Pancreas (tissue), 10 donors: ENCODE results near the gene INHBE. TPM values are rescaled to one million over a fixed set of nuclear protein-coding genes. Genes with fewer than 3 reads are reported as not detected.
A peak's percentile ranks its signal among the peaks of the same experiment; 100 is the strongest.
"Not testable (repeated sequence)": the region's sequence is repeated elsewhere in the genome, so short reads cannot be mapped to it uniquely, and the experiment has no call there.

ENCODE experiments used
- ATAC-seq, 4 donors: fragments of 200-7000 bp; cut with Tn5 transposase; one replicate each; pipeline versions ENCODE4 v1.8.0 to v1.9.1; 2020; ENCODE audit warnings: mild to moderate bottlenecking in 4 of 4, moderate library complexity in 4 of 4
- DNase-seq, 6 donors: peaks; one replicate each; pipeline ENCODE4 v3.0.0-alpha.2; 2020
- FAIRE-seq: peaks from 2 replicates; lab custom pipeline; 2012; peaks lifted over from hg19 to GRCh38; lab: Jason Lieb, UNC
- H3K27ac ChIP-seq, 4 donors: fragments of 200-600 bp; sonication (generic); 1 replicate in 3 of 4; 2 replicates in 1 of 4; pipeline versions ENCODE4 v1.5.0 to v1.8.0; 2020
- H3K27me3 ChIP-seq, 4 donors: fragments of 200-600 bp; one replicate each; pipeline ENCODE4 v1.8.0; 2021
- H3K36me3 ChIP-seq, 3 donors: fragments of 200-600 bp; sonication (generic) in 1 of 3; one replicate each; pipeline versions ENCODE4 v1.5.0 to v1.8.0; 2020 to 2021
- H3K4me1 ChIP-seq, 3 donors: fragments of 200-600 bp; one replicate each; pipeline ENCODE4 v1.8.0; 2021
- H3K4me3 ChIP-seq, 4 donors: fragments of 200-600 bp; sonication (generic) in 2 of 4; one replicate each; pipeline versions ENCODE4 v1.5.0 to v1.8.0; 2020 to 2021
- H3K9me3 ChIP-seq, 4 donors: fragments of 200-600 bp; one replicate each; pipeline ENCODE4 v1.8.0; 2021
- CTCF ChIP-seq, 4 donors: fragments of 200-600 bp; sonication (generic) in 3 of 4; IDR thresholded peaks; one replicate each; pipeline versions ENCODE4 v1.5.0 to v1.8.0; 2021; ENCODE audit warnings: antibody characterized with exemption in 4 of 4
- WGBS, 2 donors: extraction: QIAGEN DNeasy Blood & Tissue Kit; methylation state at CpG; one replicate each; pipeline ENCODE4 v1.1.7; 2013; 5-methylcytosine and 5-hydroxymethylcytosine counted together
- intact Hi-C, 3 donors: fragments of 100-400 bp; cut with DNase I; formaldehyde crosslinking; loops; one replicate each; pipeline versions ENCODE4 v1.11.1 to v1.14.2; 2022
- polyA plus RNA-seq, 2 donors: library from polyadenylated mRNA; stranded (reverse); fragments of 200-250 nt; gene quantifications; one replicate each; pipeline ENCODE4 v1.2.3, GENCODE V29; 2013
- total RNA-seq, 6 donors: library from RNA; stranded (reverse); fragmentation: NEBNext Ultra II Directional in 4 of 6; extraction: Animal tissue kit (Norgen Biotek cat#: 25700) in 4 of 6; gene quantifications; one replicate each; pipeline versions ENCODE4 v1.2.1 to v1.2.4, GENCODE V29; 2021 to 2023
- donor health status: healthy with polysubstance abuse.
- donor health status: DM: no; HTN: no; CAD: no; lungs with moderate emphysema.
- donor health status: DM: no; HTN: no; CAD: no.
- donor health status: control.
- donor health status: control.
- donor health status: Bipolar disorder and iron deficiency.
- donor health status: DM: yes; HTN: yes; CAD: no.
- donor health status: DM: no; HTN: no; CAD: no.
- donor health status: DM: no; HTN: no; CAD: no.
- donor health status: DM: yes; HTN: yes; CAD: no.

INHBE gene
- total RNA-seq: 10 to 100 TPM in 1 of 6 donors, under 1 TPM in 1, not detected in 4; 0.24 to 17.8 TPM
- polyA plus RNA-seq: under 1 TPM in 1 of 2 donors, not detected in 1; 0.05 TPM

- intact Hi-C loops: loop anchor here (5.0 to 10.0 kb wide), 3 partner anchors 147 to 240 kb away; partner anchors contain the start of gene NXPH4 (in 1 of the 3)
- H3K27me3 ChIP-seq: no peaks in the 10 kb centered on the region
- TF ChIP-seq CTCF (IDR thresholded peaks at IDR 0.05): no peak
- no peaks in the 10 kb centered on the region for H3K9me3 ChIP-seq
- ATAC-seq (no peak), DNase-seq (peak in 2 of 6 donors; percentile 68 to 79), FAIRE-seq (no peak)
- H3K4me1 ChIP-seq: peaks cover 0 to 4% (median 0%) of the 10 kb centered on the region in 3 donors
- no peak within 1 kb of the TSS for H3K27ac ChIP-seq
- H3K36me3 ChIP-seq: no peaks in the 10 kb centered on the region
- WGBS, 2 donors: 57 to 59% methylated on average over 10 of the region's 10 CpGs
- no peak within 1 kb of the TSS for H3K4me3 ChIP-seq
Observed at GRCh38 chr12:57454566-57455373, at the start of gene INHBE. Gene INHBE, plus strand, starts transcription at chr12:57455307. Its CDS starts 230 bp downstream, at chr12:57455537.

- H3K4me1 ChIP-seq: no peaks in the 10 kb centered on the region
- FAIRE-seq (no peak), DNase-seq (no peak), ATAC-seq (no peak)
- H3K36me3 ChIP-seq: no peaks in the 10 kb centered on the region
- no peaks in the 10 kb centered on the region for H3K27me3 ChIP-seq
- intact Hi-C loops: no loop called here
- H3K9me3 ChIP-seq: no peaks in the 10 kb centered on the region
- H3K4me3 ChIP-seq: no peak overlapping the region
- TF ChIP-seq CTCF (IDR thresholded peaks at IDR 0.05): no peak
- WGBS, 2 donors: 99% methylated on average over 4 of the region's 4 CpGs
- H3K27ac ChIP-seq: no peak overlapping the region
Observed at GRCh38 chr12:57410534-57410933, 44.6 kb upstream of the INHBE start.

- DNase-seq, FAIRE-seq, ATAC-seq, H3K4me3 ChIP-seq, H3K9me3 ChIP-seq, H3K4me1 ChIP-seq, H3K27me3 ChIP-seq, intact Hi-C loops, H3K36me3 ChIP-seq, H3K27ac ChIP-seq: not testable (repeated sequence)
- WGBS, 2 donors: 83 to 85% methylated on average over 6 of the region's 6 CpGs
Observed at GRCh38 chr12:57414160-57414559, 40.9 kb upstream of the INHBE start.

- FAIRE-seq: no peak
- Histone ChIP-seq H3K27me3 (no peaks in the 10 kb centered on the region), H3K27ac (no peak overlapping the region), H3K4me3 (no peak overlapping the region), H3K9me3 (no peaks in the 10 kb centered on the region), H3K36me3 (no peaks in the 10 kb centered on the region), H3K4me1 (peaks cover 0 to 2% (median 0%) of the 10 kb centered on the region in 3 donors)
- TF ChIP-seq CTCF (IDR thresholded peaks at IDR 0.05): no peak
- 93 to 94% methylated on average over 2 of the region's 2 CpGs for WGBS, 2 donors
- no peak for ATAC-seq
- intact Hi-C loops: no loop called here
- DNase-seq: no peak
Observed at GRCh38 chr12:57415088-57415487, 40.0 kb upstream of the INHBE start.

- no peak for DNase-seq
- intact Hi-C loops: no loop called here
- no peaks in the 10 kb centered on the region for H3K9me3 ChIP-seq
- WGBS, 2 donors: 88 to 95% methylated on average over 8 of the region's 8 CpGs
- H3K4me1 ChIP-seq: peaks cover 0 to 2% (median 0%) of the 10 kb centered on the region in 3 donors
- no peak for FAIRE-seq
- ATAC-seq: no peak
- H3K27me3 ChIP-seq: no peaks in the 10 kb centered on the region
- no peak overlapping the region for H3K27ac ChIP-seq
- H3K4me3 ChIP-seq: no peak overlapping the region
- no peak for TF ChIP-seq CTCF (IDR thresholded peaks at IDR 0.05)
- H3K36me3 ChIP-seq: no peaks in the 10 kb centered on the region
Observed at GRCh38 chr12:57416039-57416996, 38.8 kb upstream of the INHBE start.
